ENCODE data around the gene TNNI2. TPM values are rescaled to one million over a fixed set of nuclear protein-coding genes. Genes with fewer than 3 reads are reported as not detected.

The TNNI2 gene
- total and polyA plus RNA-seq, 10 of the 15 experiments (the other 5 are each of a cell fraction or from before 2014, with no cell fraction given) = 0.14 to 0.79 (median 0.37) TPM; not detected in 4

- Histone ChIP-seq H3K79me2 (ENCODE audit: control insufficient read depth, insufficient read depth, low read length) (peaks cover 46% of the 10 kb centered on the region), H3K4me1 (ENCODE audit: control insufficient read depth, insufficient read depth, low read length) (peaks cover 52% of the 10 kb centered on the region), H3K27me3 (replicated peaks in 1 of 2; ENCODE audit: control insufficient read depth in 2 of 2, insufficient read depth in 2 of 2, low read length in 1 of 2) (no peaks in the 10 kb centered on the region), H4K20me1 (ENCODE audit: control insufficient read depth, insufficient read depth) (peaks cover 8% of the 10 kb centered on the region; the same call in 1 of the 2 replicates), H2AFZ (ENCODE audit: control insufficient read depth, low read depth, low read length) (no peak overlapping the region), H3K9ac (ENCODE audit: control insufficient read depth, insufficient read depth, low read length) (peak overlapping the region; percentile 92; the same call in 1 of the 2 replicates), H3K4me2 (ENCODE audit: control insufficient read depth, insufficient read depth) (peak overlapping the region; percentile 100), H3K27ac (ENCODE audit: control insufficient read depth, insufficient read depth) (peak overlapping the region; percentile 99), H3K36me3 (ENCODE audit: control insufficient read depth in 2 of 2, insufficient read depth in 2 of 2, low read length in 1 of 2) (peaks cover 0 to under 1% of the 10 kb centered on the region in 2 experiments; a peak in 1 of 4 replicates), H3K9me3 (replicated peaks; ENCODE audit: control insufficient read depth, insufficient read depth, low read length) (no peaks in the 10 kb centered on the region), H3K4me3 (no peak overlapping the region)
- ChIA-PET POLR2A (no interaction called here), RAD21 (ENCODE audit: unreplicated experiment) (interaction anchor here (1.2 to 1.8 kb wide), 5 partner anchors 12 to 300 kb away, joined by 3 to 10 read pairs (median 5); partner anchors contain the start of gene TNNI2), SMC1A (ENCODE audit: uncharacterized antibody, unreplicated experiment) (interaction anchor here (0.6 to 1.9 kb wide), 4 partner anchors 15 to 300 kb away, joined by 3 to 6 read pairs (median 5); no protein-coding TSS in a partner anchor), CTCF (interaction anchor here (0.7 to 5.5 kb wide), 6 partner anchors 31 to 300 kb away, joined by 3 to 23 read pairs (median 6); no protein-coding TSS in a partner anchor)
- in situ Hi-C loops (cut with MboI) (loop anchor here (5.0 to 10.0 kb wide), 2 partner anchors 531 to 1007 kb away; partner anchors contain the start of genes POLR2L and TSPAN4), intact Hi-C loops (cut with micrococcal nuclease; ENCODE audit: unreplicated experiment) (loop anchor here (5.0 kb wide), 2 partner anchors 531 to 551 kb away; partner anchors contain the start of gene TSSC4)
- ATAC-seq = no peak
- FAIRE-seq = no peak
- BruUV-seq (replicated peaks) = no TSS peak
- TF ChIP-seq, protein P1, sequence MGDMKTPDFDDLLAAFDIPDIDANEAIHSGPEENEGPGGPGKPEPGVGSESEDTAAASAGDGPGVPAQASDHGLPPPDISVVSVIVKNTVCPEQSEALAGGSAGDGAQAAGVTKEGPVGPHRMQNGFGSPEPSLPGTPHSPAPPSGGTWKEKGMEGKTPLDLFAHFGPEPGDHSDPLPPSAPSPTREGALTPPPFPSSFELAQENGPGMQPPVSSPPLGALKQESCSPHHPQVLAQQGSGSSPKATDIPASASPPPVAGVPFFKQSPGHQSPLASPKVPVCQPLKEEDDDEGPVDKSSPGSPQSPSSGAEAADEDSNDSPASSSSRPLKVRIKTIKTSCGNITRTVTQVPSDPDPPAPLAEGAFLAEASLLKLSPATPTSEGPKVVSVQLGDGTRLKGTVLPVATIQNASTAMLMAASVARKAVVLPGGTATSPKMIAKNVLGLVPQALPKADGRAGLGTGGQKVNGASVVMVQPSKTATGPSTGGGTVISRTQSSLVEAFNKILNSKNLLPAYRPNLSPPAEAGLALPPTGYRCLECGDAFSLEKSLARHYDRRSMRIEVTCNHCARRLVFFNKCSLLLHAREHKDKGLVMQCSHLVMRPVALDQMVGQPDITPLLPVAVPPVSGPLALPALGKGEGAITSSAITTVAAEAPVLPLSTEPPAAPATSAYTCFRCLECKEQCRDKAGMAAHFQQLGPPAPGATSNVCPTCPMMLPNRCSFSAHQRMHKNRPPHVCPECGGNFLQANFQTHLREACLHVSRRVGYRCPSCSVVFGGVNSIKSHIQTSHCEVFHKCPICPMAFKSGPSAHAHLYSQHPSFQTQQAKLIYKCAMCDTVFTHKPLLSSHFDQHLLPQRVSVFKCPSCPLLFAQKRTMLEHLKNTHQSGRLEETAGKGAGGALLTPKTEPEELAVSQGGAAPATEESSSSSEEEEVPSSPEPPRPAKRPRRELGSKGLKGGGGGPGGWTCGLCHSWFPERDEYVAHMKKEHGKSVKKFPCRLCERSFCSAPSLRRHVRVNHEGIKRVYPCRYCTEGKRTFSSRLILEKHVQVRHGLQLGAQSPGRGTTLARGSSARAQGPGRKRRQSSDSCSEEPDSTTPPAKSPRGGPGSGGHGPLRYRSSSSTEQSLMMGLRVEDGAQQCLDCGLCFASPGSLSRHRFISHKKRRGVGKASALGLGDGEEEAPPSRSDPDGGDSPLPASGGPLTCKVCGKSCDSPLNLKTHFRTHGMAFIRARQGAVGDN (IDR thresholded peaks at IDR 0.05) = 0 out of 2 replicates have a peak, but pooled peaks have one; percentile 38
- peak; percentile 95 for TF ChIP-seq SMARCA5 (IDR thresholded peaks at IDR 0.05)
- TF ChIP-seq MEF2B (IDR thresholded peaks at IDR 0.05; ENCODE audit: partially characterized antibody, poor library complexity, severe bottlenecking) = no peak
- WGBS (ENCODE audit: insufficient coverage, insufficient replicate concordance, low lambda C conversion rate, missing lambda C conversion rate) = 63% methylated on average over 21 of the region's 21 CpGs
- DNase-seq (ENCODE audit: low read depth, low spot score) = no peak
Measured at GRCh38 chr11:1851468-1852180, 12.8 kb downstream of the TNNI2 start.
